ENCODE data around the gene LASP1. TPM values are rescaled to one million over a fixed set of nuclear protein-coding genes. Genes with fewer than 3 reads are reported as not detected.

The LASP1 gene
- total and polyA plus RNA-seq, 4 donors = 65.5 to 140 (median 82.0) TPM

GRCh38 chr17:38919316-38920078, 49.6 kb downstream of the LASP1 start:
- no peak for TF ChIP-seq CTCF (IDR thresholded peaks at IDR 0.05; ENCODE audit: control extremely low read depth, extremely low read depth)
- no peaks in the 10 kb centered on the region for H3K27me3 ChIP-seq (ENCODE audit: control insufficient read depth in 3 of 3, insufficient read depth in 3 of 3, low read length in 2 of 3)
- H3K27ac ChIP-seq (ENCODE audit: low read depth in 1 of 2, low read length in 1 of 2) = peak overlapping the region in 1 of 2 donors; percentile 9
- ATAC-seq (ENCODE audit: insufficient read depth, low FRiP score) (no peak), DNase-seq (no peak)
- H3K9ac ChIP-seq (ENCODE audit: insufficient read depth in 1 of 2, low read length in 2 of 2) = no peak overlapping the region
- peaks cover 0 to 54% (median 31%) of the 10 kb centered on the region in 4 donors for H3K36me3 ChIP-seq (ENCODE audit: control insufficient read depth in 4 of 4, insufficient read depth in 4 of 4, low read length in 4 of 4)
- H3K9me3 ChIP-seq (ENCODE audit: control insufficient read depth in 4 of 4, insufficient read depth in 3 of 4, low read length in 3 of 4) = no peaks in the 10 kb centered on the region
- WGBS, 2 donors = 97 to 99% methylated on average over 16 of the region's 16 CpGs
- peaks cover 3 to 12% (median 6%) of the 10 kb centered on the region in 5 donors for H3K4me1 ChIP-seq (ENCODE audit: control insufficient read depth in 5 of 5, insufficient read depth in 5 of 5, low read length in 5 of 5)
- no peak overlapping the region for H3K4me3 ChIP-seq

GRCh38 chr17:38920374-38921291, 50.8 kb downstream of the LASP1 start:
- H3K4me3 ChIP-seq = no peak overlapping the region
- ATAC-seq (ENCODE audit: insufficient read depth, low FRiP score) = no peak
- H3K27ac ChIP-seq (ENCODE audit: low read depth in 1 of 2, low read length in 1 of 2) = no peak overlapping the region
- no peak for TF ChIP-seq CTCF (IDR thresholded peaks at IDR 0.05; ENCODE audit: control extremely low read depth, extremely low read depth)
- WGBS, 2 donors = 80 to 88% methylated on average over 9 of the region's 9 CpGs
- H3K9ac ChIP-seq (ENCODE audit: insufficient read depth in 1 of 2, low read length in 2 of 2) = no peak overlapping the region
- peaks cover 5 to 11% (median 6%) of the 10 kb centered on the region in 5 donors for H3K4me1 ChIP-seq (ENCODE audit: control insufficient read depth in 5 of 5, insufficient read depth in 5 of 5, low read length in 5 of 5)
- peaks cover 0 to 43% (median 21%) of the 10 kb centered on the region in 4 donors for H3K36me3 ChIP-seq (ENCODE audit: control insufficient read depth in 4 of 4, insufficient read depth in 4 of 4, low read length in 4 of 4)
- no peaks in the 10 kb centered on the region for H3K9me3 ChIP-seq (ENCODE audit: control insufficient read depth in 4 of 4, insufficient read depth in 3 of 4, low read length in 3 of 4)
- H3K27me3 ChIP-seq (ENCODE audit: control insufficient read depth in 3 of 3, insufficient read depth in 3 of 3, low read length in 2 of 3) = no peaks in the 10 kb centered on the region
- DNase-seq = no peak

GRCh38 chr17:38921756-38922411, 52.0 kb downstream of the LASP1 start:
- ATAC-seq (ENCODE audit: insufficient read depth, low FRiP score) (no peak), DNase-seq (no peak)
- Histone ChIP-seq H3K27me3 (ENCODE audit: control insufficient read depth in 3 of 3, insufficient read depth in 3 of 3, low read length in 2 of 3) (no peaks in the 10 kb centered on the region), H3K27ac (ENCODE audit: low read depth in 1 of 2, low read length in 1 of 2) (peak overlapping the region in 1 of 2 donors; percentile 61), H3K4me1 (ENCODE audit: control insufficient read depth in 5 of 5, insufficient read depth in 5 of 5, low read length in 5 of 5) (peaks cover 5 to 21% (median 6%) of the 10 kb centered on the region in 5 donors), H3K9me3 (ENCODE audit: control insufficient read depth in 4 of 4, insufficient read depth in 3 of 4, low read length in 3 of 4) (no peaks in the 10 kb centered on the region), H3K9ac (ENCODE audit: insufficient read depth in 1 of 2, low read length in 2 of 2) (no peak overlapping the region), H3K36me3 (ENCODE audit: control insufficient read depth in 4 of 4, insufficient read depth in 4 of 4, low read length in 4 of 4) (peaks cover 0 to 36% (median 19%) of the 10 kb centered on the region in 4 donors), H3K4me3 (no peak overlapping the region)
- no peak for TF ChIP-seq CTCF (IDR thresholded peaks at IDR 0.05; ENCODE audit: control extremely low read depth, extremely low read depth)
- 67 to 73% methylated on average over 13 of the region's 13 CpGs for WGBS, 2 donors

Measured in lung (tissue), 12 donors.